ENCODE results near the gene XRRA1. TPM values are rescaled to one million over a fixed set of nuclear protein-coding genes. Genes with fewer than 3 reads are reported as not detected.

XRRA1 gene
- total RNA-seq, 1 experiment from 2014 or later = 49.6 TPM

DNA sequence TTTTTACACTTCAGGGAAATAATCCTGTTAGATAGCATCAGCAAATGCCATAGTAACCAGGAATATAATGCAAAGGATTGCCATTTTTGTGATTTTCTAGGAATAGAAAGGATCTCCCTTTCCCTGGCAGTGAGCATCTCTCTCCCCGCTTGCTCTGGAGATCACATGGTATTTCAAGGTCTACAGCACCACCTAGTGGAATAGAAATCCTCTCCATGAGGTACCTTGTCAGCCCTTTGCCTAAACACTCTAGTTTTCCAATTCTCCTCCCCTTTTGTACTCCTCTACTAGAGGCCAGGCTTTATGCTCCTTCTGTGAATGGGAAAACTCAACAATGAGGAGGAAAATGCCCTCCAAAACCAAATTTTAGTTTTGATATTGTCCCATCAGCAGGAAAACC lies 78.4 kb downstream of the XRRA1 start:
- TF ChIP-seq, protein P1, sequence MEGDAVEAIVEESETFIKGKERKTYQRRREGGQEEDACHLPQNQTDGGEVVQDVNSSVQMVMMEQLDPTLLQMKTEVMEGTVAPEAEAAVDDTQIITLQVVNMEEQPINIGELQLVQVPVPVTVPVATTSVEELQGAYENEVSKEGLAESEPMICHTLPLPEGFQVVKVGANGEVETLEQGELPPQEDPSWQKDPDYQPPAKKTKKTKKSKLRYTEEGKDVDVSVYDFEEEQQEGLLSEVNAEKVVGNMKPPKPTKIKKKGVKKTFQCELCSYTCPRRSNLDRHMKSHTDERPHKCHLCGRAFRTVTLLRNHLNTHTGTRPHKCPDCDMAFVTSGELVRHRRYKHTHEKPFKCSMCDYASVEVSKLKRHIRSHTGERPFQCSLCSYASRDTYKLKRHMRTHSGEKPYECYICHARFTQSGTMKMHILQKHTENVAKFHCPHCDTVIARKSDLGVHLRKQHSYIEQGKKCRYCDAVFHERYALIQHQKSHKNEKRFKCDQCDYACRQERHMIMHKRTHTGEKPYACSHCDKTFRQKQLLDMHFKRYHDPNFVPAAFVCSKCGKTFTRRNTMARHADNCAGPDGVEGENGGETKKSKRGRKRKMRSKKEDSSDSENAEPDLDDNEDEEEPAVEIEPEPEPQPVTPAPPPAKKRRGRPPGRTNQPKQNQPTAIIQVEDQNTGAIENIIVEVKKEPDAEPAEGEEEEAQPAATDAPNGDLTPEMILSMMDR (IDR thresholded peaks at IDR 0.05; ENCODE audit: unreplicated experiment) = peak; percentile 21
- Mint-ChIP-seq H3K27me3 (ENCODE audit: insufficient read depth, unreplicated experiment) (no peaks in the 10 kb centered on the region), H3K4me3 (ENCODE audit: unreplicated experiment) (no peak overlapping the region), H3K4me1 (ENCODE audit: insufficient read depth, unreplicated experiment) (no peaks in the 10 kb centered on the region), H3K27ac (ENCODE audit: low read depth, unreplicated experiment) (no peak overlapping the region), H3K9me3 (ENCODE audit: unreplicated experiment) (peaks cover 44% of the 10 kb centered on the region), H3K36me3 (ENCODE audit: insufficient read depth, unreplicated experiment) (peaks cover 39% of the 10 kb centered on the region)
- intact Hi-C loops (cut with micrococcal nuclease) = no loop called here
- ChIA-PET CTCF (no interaction called here), POLR2A (interaction anchor here (1.4 kb wide), 1 partner anchor 73 kb away, joined by 3 read pairs; no protein-coding TSS in a partner anchor)
- DNase-seq (ENCODE audit: unreplicated experiment) = peak; percentile 46
- BruUV-seq (replicated peaks) = no TSS peak

DNA sequence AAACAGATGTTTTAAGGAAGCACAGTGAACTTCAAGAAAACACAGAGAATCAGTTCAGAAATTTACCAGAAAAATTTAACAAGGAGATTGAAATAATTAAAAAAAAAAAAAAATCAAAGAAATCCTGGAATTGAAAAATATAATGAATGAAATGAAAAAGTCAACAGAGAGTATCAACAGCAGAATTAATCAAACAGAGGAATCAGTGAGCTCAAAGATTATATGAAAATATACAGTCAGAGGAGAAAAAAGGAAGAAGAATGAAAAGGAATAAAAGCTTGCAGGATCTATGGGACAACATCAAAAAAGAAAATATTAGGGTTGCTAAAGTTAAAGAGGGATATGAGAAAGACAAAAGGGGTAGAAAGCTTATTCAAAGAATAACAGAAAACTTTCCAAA lies 82.3 kb downstream of the XRRA1 start:
- intact Hi-C loops (cut with micrococcal nuclease) = no loop called here
- TF ChIP-seq, protein P1 (IDR thresholded peaks at IDR 0.05; ENCODE audit: unreplicated experiment) = no peak
- ChIA-PET POLR2A (interaction anchor here (0.7 kb wide), 1 partner anchor 85 kb away, joined by 3 read pairs; no protein-coding TSS in a partner anchor), CTCF (no interaction called here)
- Mint-ChIP-seq H3K27ac (ENCODE audit: low read depth, unreplicated experiment) (no peak overlapping the region), H3K4me3 (ENCODE audit: unreplicated experiment) (no peak overlapping the region), H3K27me3 (ENCODE audit: insufficient read depth, unreplicated experiment) (no peaks in the 10 kb centered on the region), H3K36me3 (ENCODE audit: insufficient read depth, unreplicated experiment) (peaks cover 51% of the 10 kb centered on the region), H3K9me3 (ENCODE audit: unreplicated experiment) (peaks cover 40% of the 10 kb centered on the region), H3K4me1 (ENCODE audit: insufficient read depth, unreplicated experiment) (no peaks in the 10 kb centered on the region)
- no peak for DNase-seq (ENCODE audit: unreplicated experiment)
- no TSS peak for BruUV-seq (replicated peaks)

GRCh38 chr11:74863410-74863809 lies 85.5 kb downstream of the XRRA1 start:
- H3K4me3 Mint-ChIP-seq (ENCODE audit: unreplicated experiment) = no peak overlapping the region
- intact Hi-C loops (cut with micrococcal nuclease) = no loop called here
- H3K4me1 Mint-ChIP-seq (ENCODE audit: insufficient read depth, unreplicated experiment) = no peaks in the 10 kb centered on the region
- no peak overlapping the region for H3K27ac Mint-ChIP-seq (ENCODE audit: low read depth, unreplicated experiment)
- POLR2A ChIA-PET = no interaction called here
- no peak for DNase-seq (ENCODE audit: unreplicated experiment)
- H3K9me3 Mint-ChIP-seq (ENCODE audit: unreplicated experiment) = peaks cover 19% of the 10 kb centered on the region
- TF ChIP-seq, protein P1 (IDR thresholded peaks at IDR 0.05; ENCODE audit: unreplicated experiment) = no peak
- no TSS peak for BruUV-seq (replicated peaks)
- CTCF ChIA-PET = no interaction called here
- no peaks in the 10 kb centered on the region for H3K27me3 Mint-ChIP-seq (ENCODE audit: insufficient read depth, unreplicated experiment)
- peaks cover 61% of the 10 kb centered on the region for H3K36me3 Mint-ChIP-seq (ENCODE audit: insufficient read depth, unreplicated experiment)

DNA sequence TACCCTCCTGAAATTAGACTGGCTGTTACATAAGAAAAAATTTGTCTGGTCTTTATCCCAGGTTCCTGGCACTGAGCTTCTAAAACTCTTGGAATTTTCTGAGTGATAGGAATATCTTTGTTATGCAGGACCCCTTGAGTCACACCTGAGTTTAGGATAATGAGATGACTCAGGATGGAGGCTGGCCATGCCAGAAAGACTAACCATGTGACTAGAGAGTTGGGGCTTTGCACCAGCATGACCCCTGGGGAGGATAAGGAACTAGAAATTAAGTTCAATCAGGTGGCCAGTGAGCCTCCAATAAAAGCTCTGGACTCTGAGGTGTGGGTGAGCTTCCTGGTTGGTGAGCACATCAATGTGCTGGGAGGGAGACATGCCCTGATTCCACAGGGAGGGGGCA lies 88.1 kb downstream of the XRRA1 start:
- BruUV-seq (replicated peaks) = no TSS peak
- no peak overlapping the region for H3K27ac Mint-ChIP-seq (ENCODE audit: low read depth, unreplicated experiment)
- intact Hi-C loops (cut with micrococcal nuclease) = no loop called here
- TF ChIP-seq, protein P1 (IDR thresholded peaks at IDR 0.05; ENCODE audit: unreplicated experiment) = no peak
- H3K27me3 Mint-ChIP-seq (ENCODE audit: insufficient read depth, unreplicated experiment) = no peaks in the 10 kb centered on the region
- H3K4me3 Mint-ChIP-seq (ENCODE audit: unreplicated experiment) = no peak overlapping the region
- H3K4me1 Mint-ChIP-seq (ENCODE audit: insufficient read depth, unreplicated experiment) = no peaks in the 10 kb centered on the region
- ChIA-PET POLR2A (interaction anchor here (0.6 kb wide), 1 partner anchor 11 kb away, joined by 3 read pairs; no protein-coding TSS in a partner anchor), CTCF (interaction anchor here (0.7 to 1.2 kb wide), 2 partner anchors 11 to 625 kb away, joined by 3 to 4 read pairs; no protein-coding TSS in a partner anchor)
- H3K9me3 Mint-ChIP-seq (ENCODE audit: unreplicated experiment) = no peaks in the 10 kb centered on the region
- H3K36me3 Mint-ChIP-seq (ENCODE audit: insufficient read depth, unreplicated experiment) = peaks cover 57% of the 10 kb centered on the region
- no peak for DNase-seq (ENCODE audit: unreplicated experiment)
